ENCODE measurements around the gene DNAJB14.
A peak's percentile ranks its signal among the peaks of the same experiment; 100 is the strongest.

Gene DNAJB14

DNA sequence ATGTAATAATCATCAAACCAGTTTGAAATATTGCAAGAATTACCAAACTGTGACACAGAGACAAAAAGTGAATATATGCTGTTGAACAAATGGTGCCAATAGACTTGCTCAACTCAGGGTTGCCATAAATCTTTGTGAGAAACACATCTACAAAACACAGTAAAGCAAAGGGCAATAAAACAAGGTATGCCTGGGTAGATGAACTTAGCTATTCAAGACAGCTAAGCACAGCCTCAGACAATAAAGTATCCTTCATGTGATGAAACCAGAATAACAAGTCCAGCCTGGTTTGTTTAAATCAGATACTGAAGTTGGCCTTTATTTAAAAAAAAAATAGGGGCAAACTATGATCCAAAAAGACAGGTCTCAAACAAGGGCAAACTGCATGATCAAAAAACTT lies 71.3 kb downstream of the DNAJB14 start:
- H3K27me3 ChIP-seq (ENCODE audit: control insufficient read depth in 3 of 3, insufficient read depth in 3 of 3, low read depth in 1 of 3, low read length in 3 of 3): no peaks in the 10 kb centered on the region
- no peak overlapping the region for H2BK15ac ChIP-seq (ENCODE audit: low read length)
- no peak overlapping the region for H2AFZ ChIP-seq (ENCODE audit: low read length)
- H3K14ac ChIP-seq (ENCODE audit: low read length): no peak overlapping the region
- H2AK5ac ChIP-seq (ENCODE audit: low read depth, low read length): no peak overlapping the region
- H4K91ac ChIP-seq (ENCODE audit: low read depth, low read length, poor library complexity): no peak overlapping the region
- H3K9me3 ChIP-seq (replicated peaks in 1 of 2; ENCODE audit: control insufficient read depth in 2 of 2, insufficient read depth in 1 of 2, low read depth in 1 of 2, low read length in 2 of 2): no peaks in the 10 kb centered on the region
- DNase-seq (ENCODE audit: low spot score): no peak
- no peaks in the 10 kb centered on the region for H3K4me1 ChIP-seq (ENCODE audit: control insufficient read depth in 2 of 2, insufficient read depth in 1 of 2, low read depth in 1 of 2, low read length in 2 of 2)
- no peak overlapping the region for H4K8ac ChIP-seq (ENCODE audit: low read depth, low read length)
- no peak overlapping the region for H3K4ac ChIP-seq (ENCODE audit: low read length)
- no peak overlapping the region for H3K4me2 ChIP-seq (ENCODE audit: insufficient read depth, low read length, poor library complexity, severe bottlenecking)
- H3K23ac ChIP-seq (ENCODE audit: low read depth, low read length, poor library complexity): no peak overlapping the region
- no peak overlapping the region for H2BK120ac ChIP-seq (ENCODE audit: low read depth, low read length)
- no peaks in the 10 kb centered on the region for H3K79me1 ChIP-seq (ENCODE audit: low read depth, low read length)
- no peak overlapping the region for H2BK12ac ChIP-seq (ENCODE audit: low read length)
- no peak overlapping the region for H2BK5ac ChIP-seq (ENCODE audit: low read length)
- no peak overlapping the region for H3K18ac ChIP-seq (ENCODE audit: low read length)
- H3K9ac ChIP-seq (ENCODE audit: low read depth, low read length, poor library complexity): no peak overlapping the region
- H3K36me3 ChIP-seq (replicated peaks in 1 of 2; ENCODE audit: control insufficient read depth in 2 of 2, insufficient read depth in 2 of 2, low read length in 2 of 2): peaks cover 1 to 18% of the 10 kb centered on the region in 2 donors
- no peak overlapping the region for H3K4me3 ChIP-seq (ENCODE audit: low read length in 2 of 2)
- no peak overlapping the region for H3K27ac ChIP-seq (replicated peaks; ENCODE audit: low read length)

- Histone ChIP-seq H3K9ac (ENCODE audit: low read depth, low read length, poor library complexity) (no peak overlapping the region), H4K91ac (ENCODE audit: low read depth, low read length, poor library complexity) (no peak overlapping the region), H3K27me3 (ENCODE audit: control insufficient read depth in 3 of 3, insufficient read depth in 3 of 3, low read depth in 1 of 3, low read length in 3 of 3) (no peaks in the 10 kb centered on the region), H2BK120ac (ENCODE audit: low read depth, low read length) (no peak overlapping the region), H2BK5ac (ENCODE audit: low read length) (no peak overlapping the region), H3K36me3 (replicated peaks in 1 of 2; ENCODE audit: control insufficient read depth in 2 of 2, insufficient read depth in 2 of 2, low read length in 2 of 2) (no peaks in the 10 kb centered on the region), H3K9me3 (replicated peaks in 1 of 2; ENCODE audit: control insufficient read depth in 2 of 2, insufficient read depth in 1 of 2, low read depth in 1 of 2, low read length in 2 of 2) (no peaks in the 10 kb centered on the region), H3K4me1 (ENCODE audit: control insufficient read depth in 2 of 2, insufficient read depth in 1 of 2, low read depth in 1 of 2, low read length in 2 of 2) (peaks cover 3 to 5% of the 10 kb centered on the region in 2 donors), H2BK15ac (ENCODE audit: low read length) (no peak overlapping the region), H3K4ac (ENCODE audit: low read length) (no peak overlapping the region), H2AFZ (ENCODE audit: low read length) (no peak overlapping the region), H3K4me2 (ENCODE audit: insufficient read depth, low read length, poor library complexity, severe bottlenecking) (no peak overlapping the region), H3K79me1 (ENCODE audit: low read depth, low read length) (no peaks in the 10 kb centered on the region), H2BK12ac (ENCODE audit: low read length) (no peak overlapping the region), H3K27ac (replicated peaks; ENCODE audit: low read length) (no peak overlapping the region), H3K14ac (ENCODE audit: low read length) (no peak overlapping the region), H3K18ac (ENCODE audit: low read length) (no peak overlapping the region), H3K23ac (ENCODE audit: low read depth, low read length, poor library complexity) (no peak overlapping the region), H3K4me3 (ENCODE audit: low read length in 2 of 2) (no peak overlapping the region), H4K8ac (ENCODE audit: low read depth, low read length) (no peak overlapping the region), H2AK5ac (ENCODE audit: low read depth, low read length) (no peak overlapping the region)
- no peak for DNase-seq (ENCODE audit: low spot score)
Measured at GRCh38 chr4:99872570-99872969, 73.8 kb downstream of the DNAJB14 start.

DNA sequence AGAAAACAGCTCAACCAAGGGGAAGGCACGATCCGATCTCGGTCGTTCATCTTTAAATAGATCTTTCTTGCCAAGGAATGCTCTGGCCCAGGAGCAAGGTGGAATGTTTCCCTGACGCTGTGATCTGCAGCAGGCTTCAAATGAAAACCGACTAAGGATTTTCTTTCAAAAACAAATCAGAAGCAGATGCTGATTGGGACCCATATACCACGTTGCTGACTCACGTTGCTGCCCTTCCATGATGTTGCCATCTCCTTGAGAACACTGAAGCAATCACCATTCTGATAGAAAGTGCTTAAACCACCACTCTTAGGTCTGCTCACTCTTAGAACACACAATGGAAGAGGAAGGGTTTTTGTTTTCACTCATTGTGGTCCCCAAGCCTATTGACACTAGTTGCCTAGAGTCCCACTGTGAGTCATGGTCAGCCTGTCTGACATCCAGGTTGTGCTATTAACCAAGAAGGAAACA lies 78.3 kb downstream of the DNAJB14 start:
- Histone ChIP-seq H3K14ac (ENCODE audit: low read length) (no peak overlapping the region), H3K9ac (ENCODE audit: low read depth, low read length, poor library complexity) (no peak overlapping the region), H3K4me2 (ENCODE audit: insufficient read depth, low read length, poor library complexity, severe bottlenecking) (no peak overlapping the region), H4K8ac (ENCODE audit: low read depth, low read length) (no peak overlapping the region), H2BK15ac (ENCODE audit: low read length) (no peak overlapping the region), H3K4ac (ENCODE audit: low read length) (no peak overlapping the region), H3K27ac (replicated peaks; ENCODE audit: low read length) (no peak overlapping the region), H2BK5ac (ENCODE audit: low read length) (no peak overlapping the region), H3K36me3 (replicated peaks in 1 of 2; ENCODE audit: control insufficient read depth in 2 of 2, insufficient read depth in 2 of 2, low read length in 2 of 2) (no peaks in the 10 kb centered on the region), H4K91ac (ENCODE audit: low read depth, low read length, poor library complexity) (no peak overlapping the region), H3K4me1 (ENCODE audit: control insufficient read depth in 2 of 2, insufficient read depth in 1 of 2, low read depth in 1 of 2, low read length in 2 of 2) (peaks cover 3 to 5% of the 10 kb centered on the region in 2 donors), H3K9me3 (replicated peaks in 1 of 2; ENCODE audit: control insufficient read depth in 2 of 2, insufficient read depth in 1 of 2, low read depth in 1 of 2, low read length in 2 of 2) (no peaks in the 10 kb centered on the region), H3K79me1 (ENCODE audit: low read depth, low read length) (no peaks in the 10 kb centered on the region), H3K23ac (ENCODE audit: low read depth, low read length, poor library complexity) (no peak overlapping the region), H3K4me3 (ENCODE audit: low read length in 2 of 2) (no peak overlapping the region), H3K18ac (ENCODE audit: low read length) (no peak overlapping the region), H2AFZ (ENCODE audit: low read length) (peak overlapping the region; percentile 79), H2BK120ac (ENCODE audit: low read depth, low read length) (no peak overlapping the region), H2BK12ac (ENCODE audit: low read length) (no peak overlapping the region), H2AK5ac (ENCODE audit: low read depth, low read length) (no peak overlapping the region), H3K27me3 (ENCODE audit: control insufficient read depth in 3 of 3, insufficient read depth in 3 of 3, low read depth in 1 of 3, low read length in 3 of 3) (no peaks in the 10 kb centered on the region)
- no peak for DNase-seq (ENCODE audit: low spot score)
- WGBS, 2 donors (ENCODE audit: extremely low coverage in 2 of 2, insufficient read length in 2 of 2, insufficient replicate concordance in 1 of 2): no CpG with 5 or more reads among the region's 8 CpGs

GRCh38 chr4:99863804-99864203 lies 82.6 kb downstream of the DNAJB14 start:
- no peak overlapping the region for H3K4me3 ChIP-seq (ENCODE audit: low read length in 2 of 2)
- H3K9ac ChIP-seq (ENCODE audit: low read depth, low read length, poor library complexity): no peak overlapping the region
- H3K18ac ChIP-seq (ENCODE audit: low read length): no peak overlapping the region
- H3K9me3 ChIP-seq (replicated peaks in 1 of 2; ENCODE audit: control insufficient read depth in 2 of 2, insufficient read depth in 1 of 2, low read depth in 1 of 2, low read length in 2 of 2): no peaks in the 10 kb centered on the region
- H2AFZ ChIP-seq (ENCODE audit: low read length): no peak overlapping the region
- H3K4me1 ChIP-seq (ENCODE audit: control insufficient read depth in 2 of 2, insufficient read depth in 1 of 2, low read depth in 1 of 2, low read length in 2 of 2): peaks cover 3 to 5% of the 10 kb centered on the region in 2 donors
- no peak overlapping the region for H3K4me2 ChIP-seq (ENCODE audit: insufficient read depth, low read length, poor library complexity, severe bottlenecking)
- no peak overlapping the region for H4K91ac ChIP-seq (ENCODE audit: low read depth, low read length, poor library complexity)
- H3K36me3 ChIP-seq (replicated peaks in 1 of 2; ENCODE audit: control insufficient read depth in 2 of 2, insufficient read depth in 2 of 2, low read length in 2 of 2): no peaks in the 10 kb centered on the region
- H3K79me1 ChIP-seq (ENCODE audit: low read depth, low read length): no peaks in the 10 kb centered on the region
- no peak overlapping the region for H3K23ac ChIP-seq (ENCODE audit: low read depth, low read length, poor library complexity)
- no peak overlapping the region for H2BK120ac ChIP-seq (ENCODE audit: low read depth, low read length)
- no peak overlapping the region for H3K4ac ChIP-seq (ENCODE audit: low read length)
- H2BK5ac ChIP-seq (ENCODE audit: low read length): no peak overlapping the region
- DNase-seq (ENCODE audit: low spot score): no peak
- no peak overlapping the region for H2AK5ac ChIP-seq (ENCODE audit: low read depth, low read length)
- H3K27me3 ChIP-seq (ENCODE audit: control insufficient read depth in 3 of 3, insufficient read depth in 3 of 3, low read depth in 1 of 3, low read length in 3 of 3): peaks cover 0 to 1% (median 0%) of the 10 kb centered on the region in 3 experiments
- H4K8ac ChIP-seq (ENCODE audit: low read depth, low read length): no peak overlapping the region
- no peak overlapping the region for H3K27ac ChIP-seq (replicated peaks; ENCODE audit: low read length)
- no peak overlapping the region for H2BK15ac ChIP-seq (ENCODE audit: low read length)
- no peak overlapping the region for H2BK12ac ChIP-seq (ENCODE audit: low read length)
- no peak overlapping the region for H3K14ac ChIP-seq (ENCODE audit: low read length)
- no CpG with 5 or more reads among the region's 3 CpGs for WGBS, 2 donors (ENCODE audit: extremely low coverage in 2 of 2, insufficient read length in 2 of 2, insufficient replicate concordance in 1 of 2)

Data from neuronal stem cell (in vitro differentiated cells).